MM.1S (cell line): Measurements from ENCODE around the gene ATP11C.

ENCODE experiments used
- DNase-seq: peaks from one replicate; pipeline ENCODE4 v3.0.0-alpha.2; 2015
- H2AFZ ChIP-seq: fragments of 300-600 bp; sonication (generic); 2 replicates; pipeline ENCODE4 v1.6.0; 2016; ENCODE audit warnings: antibody characterized with exemption, low read length
- H3F3A ChIP-seq: fragments of 300-600 bp; sonication (generic); 2 replicates; pipeline ENCODE4 v1.6.1; 2016; ENCODE audit warnings: mild to moderate bottlenecking, antibody characterized with exemption, low read length, moderate library complexity, mixed read lengths; ENCODE audit not compliant: insufficient read depth
- H3K27ac ChIP-seq: fragments of 300-600 bp; sonication (generic); 2 replicates; pipeline ENCODE4 v1.5.1; 2016; ENCODE audit warnings: mild to moderate bottlenecking, low read length
- H3K27me3 ChIP-seq: fragments of 300-600 bp; sonication (generic); replicated peaks from 2 replicates; pipeline ENCODE4 v1.6.0; 2016; ENCODE audit warnings: low read length; ENCODE audit not compliant: insufficient read depth
- H3K36me3 ChIP-seq: fragments of 300-600 bp; sonication (generic); replicated peaks from 2 replicates; pipeline ENCODE4 v1.6.1; 2016; ENCODE audit warnings: mild to moderate bottlenecking, low read length, mixed read lengths; ENCODE audit not compliant: insufficient read depth
- H3K4me1 ChIP-seq: fragments of 300-600 bp; sonication (generic); 2 replicates; pipeline ENCODE4 v1.6.1; 2016; ENCODE audit warnings: low read length, mixed read lengths
- H3K4me2 ChIP-seq: fragments of 300-600 bp; sonication (generic); 2 replicates; pipeline ENCODE4 v1.6.0; 2016; ENCODE audit warnings: low read depth, low read length
- H3K4me3 ChIP-seq: fragments of 300-600 bp; sonication (generic); 2 replicates; pipeline ENCODE4 v1.5.1; 2016; ENCODE audit warnings: low read length, mixed read lengths
- H3K79me2 ChIP-seq: fragments of 300-600 bp; sonication (generic); 2 replicates; pipeline ENCODE4 v1.6.1; 2016; ENCODE audit warnings: mixed run types, low read length, mixed read lengths
- H3K9ac ChIP-seq: fragments of 300-600 bp; sonication (generic); 2 replicates; pipeline ENCODE4 v1.6.1; 2016; ENCODE audit warnings: low read length, mixed read lengths
- H3K9me2 ChIP-seq: fragments of 300-600 bp; sonication (generic); replicated peaks from 2 replicates; pipeline ENCODE4 v1.6.1; 2016; ENCODE audit warnings: mild to moderate bottlenecking, low read length, mixed read lengths; ENCODE audit not compliant: insufficient read depth
- H3K9me3 ChIP-seq: fragments of 300-600 bp; sonication (generic); replicated peaks from 2 replicates; pipeline ENCODE4 v1.6.1; 2016; ENCODE audit warnings: mild to moderate bottlenecking, low read length, mixed read lengths; ENCODE audit not compliant: insufficient read depth
- H4K20me1 ChIP-seq: fragments of 300-600 bp; sonication (generic); 2 replicates; pipeline ENCODE4 v1.6.1; 2016; ENCODE audit warnings: mild to moderate bottlenecking, low read length, moderate library complexity, mixed read lengths; ENCODE audit not compliant: insufficient read depth
- EZH2 ChIP-seq: fragments of 300-600 bp; sonication (generic); optimal IDR thresholded peaks from 2 replicates; pipeline ENCODE3; 2017; ENCODE audit warnings: low read depth, mild to moderate bottlenecking, antibody characterized with exemption, low read length, mixed read lengths
- EZH2phosphoT487 ChIP-seq: fragments of 300-600 bp; sonication (generic); IDR thresholded peaks from 2 replicates; pipeline ENCODE4 v1.6.1; 2018; ENCODE audit warnings: antibody characterized with exemption, low read length
- TF ChIP-seq, protein P1 (sequence below): fragments of 300-600 bp; sonication (generic); IDR thresholded peaks from 2 replicates; pipeline ENCODE4 v1.5.1; 2016; ENCODE audit warnings: antibody characterized with exemption, low read length, mixed read lengths

Gene ATP11C

DNA sequence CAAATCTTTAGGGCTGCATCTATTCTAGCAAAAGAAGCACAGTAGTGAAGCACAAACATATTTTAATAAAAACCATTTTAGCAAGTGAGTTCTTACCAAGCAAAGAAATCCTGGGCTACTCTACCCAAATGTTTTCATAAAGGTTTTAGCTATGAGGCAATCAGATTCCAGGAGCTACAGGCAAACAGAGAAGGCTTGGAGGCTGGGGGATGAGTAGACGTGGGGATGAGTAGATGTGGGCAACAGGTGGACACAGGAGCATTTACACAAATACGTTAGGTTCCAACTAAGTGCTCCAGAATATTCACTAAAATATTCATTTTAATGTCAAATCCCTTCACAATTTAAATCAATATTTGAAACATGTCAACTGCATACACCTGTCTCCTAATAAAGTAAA is 34.5 kb downstream of the ATP11C start:
- Histone ChIP-seq H3K79me2 (no peaks in the 10 kb centered on the region), H3K36me3 (no peaks in the 10 kb centered on the region), H2AFZ (no peak overlapping the region), H4K20me1 (no peaks in the 10 kb centered on the region), H3K9ac (no peak overlapping the region), H3F3A (no peaks in the 10 kb centered on the region), H3K27me3 (no peaks in the 10 kb centered on the region), H3K4me2 (no peak overlapping the region), H3K4me1 (no peaks in the 10 kb centered on the region), H3K4me3 (no peak overlapping the region), H3K9me2 (no peaks in the 10 kb centered on the region), H3K27ac (no peak overlapping the region), H3K9me3 (no peaks in the 10 kb centered on the region)
- no peak for TF ChIP-seq EZH2phosphoT487
- TF ChIP-seq, protein P1, sequence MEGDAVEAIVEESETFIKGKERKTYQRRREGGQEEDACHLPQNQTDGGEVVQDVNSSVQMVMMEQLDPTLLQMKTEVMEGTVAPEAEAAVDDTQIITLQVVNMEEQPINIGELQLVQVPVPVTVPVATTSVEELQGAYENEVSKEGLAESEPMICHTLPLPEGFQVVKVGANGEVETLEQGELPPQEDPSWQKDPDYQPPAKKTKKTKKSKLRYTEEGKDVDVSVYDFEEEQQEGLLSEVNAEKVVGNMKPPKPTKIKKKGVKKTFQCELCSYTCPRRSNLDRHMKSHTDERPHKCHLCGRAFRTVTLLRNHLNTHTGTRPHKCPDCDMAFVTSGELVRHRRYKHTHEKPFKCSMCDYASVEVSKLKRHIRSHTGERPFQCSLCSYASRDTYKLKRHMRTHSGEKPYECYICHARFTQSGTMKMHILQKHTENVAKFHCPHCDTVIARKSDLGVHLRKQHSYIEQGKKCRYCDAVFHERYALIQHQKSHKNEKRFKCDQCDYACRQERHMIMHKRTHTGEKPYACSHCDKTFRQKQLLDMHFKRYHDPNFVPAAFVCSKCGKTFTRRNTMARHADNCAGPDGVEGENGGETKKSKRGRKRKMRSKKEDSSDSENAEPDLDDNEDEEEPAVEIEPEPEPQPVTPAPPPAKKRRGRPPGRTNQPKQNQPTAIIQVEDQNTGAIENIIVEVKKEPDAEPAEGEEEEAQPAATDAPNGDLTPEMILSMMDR: no peak
- no peak for TF ChIP-seq EZH2
- no peak for DNase-seq

DNA sequence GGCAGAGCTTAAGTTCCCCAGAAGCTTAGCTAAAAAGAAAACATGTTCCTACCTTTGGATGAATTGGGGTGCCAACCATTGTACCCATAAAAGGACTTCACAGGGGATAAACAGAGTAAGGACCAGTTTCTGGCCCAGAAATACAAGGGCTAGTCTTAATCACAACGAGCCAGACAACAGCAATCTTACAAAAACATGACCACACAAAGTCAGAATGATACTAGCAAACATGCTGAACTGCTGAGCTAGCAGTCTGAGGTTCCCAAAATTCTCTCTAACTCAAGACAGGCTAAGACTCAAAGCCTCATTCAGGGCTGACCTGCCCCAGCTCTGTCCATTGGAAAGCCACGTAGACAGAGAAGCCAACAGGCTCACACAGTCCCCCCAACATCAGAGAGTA is 40.3 kb downstream of the ATP11C start:
- Histone ChIP-seq H3K9ac (no peak overlapping the region), H3K27ac (no peak overlapping the region), H3K4me1 (no peaks in the 10 kb centered on the region), H3K79me2 (no peaks in the 10 kb centered on the region), H3K9me3 (no peaks in the 10 kb centered on the region), H3K9me2 (no peaks in the 10 kb centered on the region), H2AFZ (no peak overlapping the region), H4K20me1 (no peaks in the 10 kb centered on the region), H3K4me3 (no peak overlapping the region), H3K27me3 (no peaks in the 10 kb centered on the region), H3K36me3 (no peaks in the 10 kb centered on the region), H3K4me2 (no peak overlapping the region), H3F3A (no peaks in the 10 kb centered on the region)
- no peak for DNase-seq
- TF ChIP-seq, protein P1: no peak
- no peak for TF ChIP-seq EZH2phosphoT487
- TF ChIP-seq EZH2: no peak

DNA sequence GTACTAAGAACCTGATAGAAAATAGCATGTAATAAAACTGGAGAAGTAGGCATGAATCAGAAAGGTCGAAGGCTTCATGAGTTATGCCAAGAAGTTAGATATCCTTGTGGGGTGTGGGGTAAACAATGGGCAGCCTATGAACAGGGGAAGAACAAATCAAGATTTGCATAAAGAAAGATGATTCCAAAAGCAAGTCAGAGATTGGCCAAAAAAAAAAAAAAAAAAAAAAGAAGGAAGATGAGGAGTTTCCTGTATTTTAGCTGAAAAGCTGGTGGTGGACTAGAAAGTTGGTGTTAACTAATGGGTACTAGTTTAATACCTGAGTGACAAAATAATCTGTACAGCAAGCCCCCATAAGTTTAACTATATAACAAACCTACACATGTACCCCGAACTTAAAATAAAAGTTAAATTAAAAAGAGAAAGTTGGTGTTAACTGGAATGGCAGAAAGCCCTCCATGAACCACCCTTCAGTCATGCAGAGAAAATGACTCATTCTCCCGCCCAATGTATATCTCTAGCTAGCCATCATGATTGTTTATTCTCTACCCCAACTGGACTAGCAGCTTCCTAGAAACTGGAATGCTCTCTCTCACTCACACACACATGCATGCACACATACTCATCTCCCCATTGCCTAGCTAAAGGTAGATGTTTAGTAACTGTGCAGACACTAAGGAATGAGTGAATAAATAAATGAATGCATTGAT is 41.7 kb downstream of the ATP11C start:
- Histone ChIP-seq H3F3A (no peaks in the 10 kb centered on the region), H3K4me3 (no peak overlapping the region), H3K36me3 (no peaks in the 10 kb centered on the region), H3K9me2 (no peaks in the 10 kb centered on the region), H3K27ac (no peak overlapping the region), H3K79me2 (no peaks in the 10 kb centered on the region), H3K9me3 (no peaks in the 10 kb centered on the region), H3K4me1 (no peaks in the 10 kb centered on the region), H3K27me3 (no peaks in the 10 kb centered on the region), H3K4me2 (no peak overlapping the region), H2AFZ (no peak overlapping the region), H3K9ac (no peak overlapping the region), H4K20me1 (no peaks in the 10 kb centered on the region)
- DNase-seq: no peak
- TF ChIP-seq EZH2phosphoT487 (no peak), EZH2 (no peak)
- TF ChIP-seq, protein P1: no peak
